Measurements from ENCODE around the gene ITSN2.

Gene ITSN2

DNA sequence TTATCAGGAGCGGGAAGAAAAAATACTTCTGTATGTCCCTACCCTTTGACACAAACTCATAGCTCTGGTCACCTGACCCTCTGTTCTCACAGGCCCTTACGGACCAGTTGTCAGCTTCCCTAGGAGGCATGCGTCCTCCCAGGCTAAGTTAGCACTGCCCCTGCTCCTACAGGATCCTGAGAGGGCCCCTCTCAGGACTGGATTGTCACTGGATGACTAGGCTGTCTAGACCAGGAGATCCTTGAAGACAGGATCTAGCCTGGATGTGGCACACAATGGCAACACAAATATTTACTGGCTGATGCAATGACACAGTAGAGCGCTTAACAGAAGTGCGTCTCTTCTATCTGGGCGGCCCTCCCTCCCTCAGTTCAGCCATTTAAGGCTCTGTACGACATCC, 177.8 kb downstream of the ITSN2 start:
- Histone ChIP-seq H3K27me3 (ENCODE audit: insufficient read depth, low read depth) (no peaks in the 10 kb centered on the region), H3K9ac (no peak overlapping the region), H3K4me1 (ENCODE audit: low read depth, poor library complexity, severe bottlenecking) (peaks cover under 1% of the 10 kb centered on the region), H4K20me1 (ENCODE audit: insufficient read depth) (no peaks in the 10 kb centered on the region), H3K27ac (no peak overlapping the region), H2AFZ (ENCODE audit: low read depth) (no peak overlapping the region), H3K4me3 (IDR thresholded peaks at IDR 0.05; ENCODE audit: insufficient read depth, low read depth, low read length) (no peak overlapping the region), H3K4me2 (no peak overlapping the region), H3K79me2 (ENCODE audit: insufficient read depth, low read depth) (no peaks in the 10 kb centered on the region), H3K36me3 (ENCODE audit: insufficient read depth) (no peaks in the 10 kb centered on the region)
- TF ChIP-seq, protein P1, sequence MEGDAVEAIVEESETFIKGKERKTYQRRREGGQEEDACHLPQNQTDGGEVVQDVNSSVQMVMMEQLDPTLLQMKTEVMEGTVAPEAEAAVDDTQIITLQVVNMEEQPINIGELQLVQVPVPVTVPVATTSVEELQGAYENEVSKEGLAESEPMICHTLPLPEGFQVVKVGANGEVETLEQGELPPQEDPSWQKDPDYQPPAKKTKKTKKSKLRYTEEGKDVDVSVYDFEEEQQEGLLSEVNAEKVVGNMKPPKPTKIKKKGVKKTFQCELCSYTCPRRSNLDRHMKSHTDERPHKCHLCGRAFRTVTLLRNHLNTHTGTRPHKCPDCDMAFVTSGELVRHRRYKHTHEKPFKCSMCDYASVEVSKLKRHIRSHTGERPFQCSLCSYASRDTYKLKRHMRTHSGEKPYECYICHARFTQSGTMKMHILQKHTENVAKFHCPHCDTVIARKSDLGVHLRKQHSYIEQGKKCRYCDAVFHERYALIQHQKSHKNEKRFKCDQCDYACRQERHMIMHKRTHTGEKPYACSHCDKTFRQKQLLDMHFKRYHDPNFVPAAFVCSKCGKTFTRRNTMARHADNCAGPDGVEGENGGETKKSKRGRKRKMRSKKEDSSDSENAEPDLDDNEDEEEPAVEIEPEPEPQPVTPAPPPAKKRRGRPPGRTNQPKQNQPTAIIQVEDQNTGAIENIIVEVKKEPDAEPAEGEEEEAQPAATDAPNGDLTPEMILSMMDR (conservative IDR thresholded peaks at IDR 0.05; ENCODE audit: low read depth, low read length): no peak

DNA sequence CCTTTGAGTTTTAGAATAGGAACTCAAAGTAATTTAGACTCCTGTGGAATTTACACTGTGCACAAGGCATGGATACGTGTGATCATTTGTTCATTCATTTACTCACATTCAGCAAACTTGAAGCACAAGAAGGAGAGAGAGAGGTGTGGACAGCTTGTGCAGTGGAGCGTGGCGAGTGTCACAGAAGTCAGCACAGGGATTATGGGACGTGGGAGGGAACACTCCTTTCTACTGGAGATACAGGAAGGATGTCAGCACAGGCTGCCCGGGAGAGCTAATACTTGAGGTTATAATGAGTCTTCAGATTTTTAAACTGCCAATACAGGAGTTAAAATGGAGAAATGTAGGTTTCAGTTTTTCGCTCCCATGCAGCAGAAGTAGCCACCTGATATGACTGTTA, 178.5 kb downstream of the ITSN2 start:
- Histone ChIP-seq H3K4me2 (no peak overlapping the region), H2AFZ (ENCODE audit: low read depth) (no peak overlapping the region)

GRCh38 chr2:24179683-24180082, 180.7 kb downstream of the ITSN2 start:
- peaks cover 13% of the 10 kb centered on the region for H3K4me1 ChIP-seq (ENCODE audit: low read depth, poor library complexity, severe bottlenecking)
- TF ChIP-seq, protein P1 (conservative IDR thresholded peaks at IDR 0.05; ENCODE audit: low read depth, low read length): no peak
- H3K79me2 ChIP-seq (ENCODE audit: insufficient read depth, low read depth): no peaks in the 10 kb centered on the region
- no peaks in the 10 kb centered on the region for H3K27me3 ChIP-seq (ENCODE audit: insufficient read depth, low read depth)
- H3K27ac ChIP-seq: no peak overlapping the region
- H4K20me1 ChIP-seq (ENCODE audit: insufficient read depth): no peaks in the 10 kb centered on the region
- no peak overlapping the region for H3K9ac ChIP-seq
- H3K4me2 ChIP-seq: no peak overlapping the region
- H3K36me3 ChIP-seq (ENCODE audit: insufficient read depth): no peaks in the 10 kb centered on the region
- no peak overlapping the region for H3K4me3 ChIP-seq (IDR thresholded peaks at IDR 0.05; ENCODE audit: insufficient read depth, low read depth, low read length)
- no peak overlapping the region for H2AFZ ChIP-seq (ENCODE audit: low read depth)

More for the DNA sequence above, 178.5 kb downstream of the ITSN2 start:
- Histone ChIP-seq H3K36me3 (ENCODE audit: insufficient read depth) (no peaks in the 10 kb centered on the region), H3K79me2 (ENCODE audit: insufficient read depth, low read depth) (no peaks in the 10 kb centered on the region), H3K4me1 (ENCODE audit: low read depth, poor library complexity, severe bottlenecking) (peaks cover 7% of the 10 kb centered on the region), H3K27ac (no peak overlapping the region), H3K4me3 (IDR thresholded peaks at IDR 0.05; ENCODE audit: insufficient read depth, low read depth, low read length) (no peak overlapping the region), H3K27me3 (ENCODE audit: insufficient read depth, low read depth) (no peaks in the 10 kb centered on the region), H3K9ac (no peak overlapping the region), H4K20me1 (ENCODE audit: insufficient read depth) (no peaks in the 10 kb centered on the region)
- TF ChIP-seq, protein P1 (conservative IDR thresholded peaks at IDR 0.05; ENCODE audit: low read depth, low read length): no peak

GRCh38 chr2:24176326-24176725, 184.0 kb downstream of the ITSN2 start:
- no peaks in the 10 kb centered on the region for H3K79me2 ChIP-seq (ENCODE audit: insufficient read depth, low read depth)
- H3K36me3 ChIP-seq (ENCODE audit: insufficient read depth): no peaks in the 10 kb centered on the region
- H3K4me3 ChIP-seq (IDR thresholded peaks at IDR 0.05; ENCODE audit: insufficient read depth, low read depth, low read length): no peak overlapping the region
- TF ChIP-seq, protein P1 (conservative IDR thresholded peaks at IDR 0.05; ENCODE audit: low read depth, low read length): no peak
- no peak overlapping the region for H3K4me2 ChIP-seq
- H4K20me1 ChIP-seq (ENCODE audit: insufficient read depth): no peaks in the 10 kb centered on the region
- peaks cover 13% of the 10 kb centered on the region for H3K4me1 ChIP-seq (ENCODE audit: low read depth, poor library complexity, severe bottlenecking)
- H2AFZ ChIP-seq (ENCODE audit: low read depth): no peak overlapping the region
- no peaks in the 10 kb centered on the region for H3K27me3 ChIP-seq (ENCODE audit: insufficient read depth, low read depth)
- H3K9ac ChIP-seq: no peak overlapping the region
- H3K27ac ChIP-seq: no peak overlapping the region

Data from KMS-11 (cell line).